Keratinocyte (primary cell): ENCODE data around the gene KMT2B.

ENCODE experiments used
- CTCF ChIP-seq, 3 experiments: IDR thresholded peaks in 1 of 3; conservative IDR thresholded peaks in 1 of 3; optimal IDR thresholded peaks in 1 of 3; 2 replicates in 2 of 3; 3 replicates in 1 of 3; pipeline versions ENCODE3 to v1.5.1; 2011; ENCODE audit warnings: low read length in 3 of 3, mild to moderate bottlenecking in 3 of 3, moderate library complexity in 2 of 3, control low read depth in 1 of 3, inconsistent platforms in 1 of 3; ENCODE audit not compliant: insufficient read depth in 2 of 3; ENCODE audit errors: extremely low read depth in 1 of 3
- EZH2 ChIP-seq: IDR thresholded peaks from one replicate; pipeline ENCODE4 v1.6.1; 2012; ENCODE audit warnings: inconsistent platforms, mild to moderate bottlenecking, low read length, moderate library complexity

- no peak for TF ChIP-seq CTCF (optimal IDR thresholded peaks at IDR 0.05 in 1 of 3, IDR thresholded peaks at IDR 0.05 in 1 of 3, conservative IDR thresholded peaks at IDR 0.05 in 1 of 3; ENCODE audit: extremely low read depth in 1 of 3, insufficient read depth in 2 of 3, low read length in 3 of 3)
- TF ChIP-seq EZH2 = no peak
These were observed 14.1 kb downstream of the KMT2B start for GRCh38 chr19:35731779-35732405.
